Measurements from ENCODE around the gene RPTOR. TPM values are rescaled to one million over a fixed set of nuclear protein-coding genes. Genes with fewer than 3 reads are reported as not detected.
A peak's percentile ranks its signal among the peaks of the same experiment; 100 is the strongest.

RPTOR gene
- total RNA-seq, 1 experiment from 2014 or later, result 25.1 TPM

- no peak overlapping the region for H2AFZ ChIP-seq (ENCODE audit: low read length)
- H2BK20ac ChIP-seq (ENCODE audit: low read depth, low read length, poor library complexity, severe bottlenecking), result no peak overlapping the region
- no peaks in the 10 kb centered on the region for H3K27me3 ChIP-seq (ENCODE audit: insufficient read depth, low read length)
- no peak for TF ChIP-seq CTCF (conservative IDR thresholded peaks at IDR 0.05)
- peak overlapping the region; percentile 60; the same call in 1 of the 2 replicates for H3K14ac ChIP-seq (ENCODE audit: insufficient read depth, low read length)
- H2BK5ac ChIP-seq (ENCODE audit: insufficient read length, low read length), result no peak overlapping the region
- no peak overlapping the region for H2BK120ac ChIP-seq (ENCODE audit: low read depth, low read length, poor library complexity, severe bottlenecking)
- H3K36me3 Mint-ChIP-seq (ENCODE audit: insufficient read depth in 1 of 3, low read depth in 3 of 3), result no peaks in the 10 kb centered on the region; a peak in 1 of 7 replicates
- no peak overlapping the region for H3K4ac ChIP-seq (ENCODE audit: low read depth, low read length)
- H3K9ac ChIP-seq (ENCODE audit: extremely low read depth, insufficient read length, low read length), result no peak overlapping the region
- no peaks in the 10 kb centered on the region for H4K20me1 ChIP-seq (ENCODE audit: control insufficient read depth, insufficient read depth, insufficient read length)
- peaks cover 4% of the 10 kb centered on the region for H3K79me1 ChIP-seq (ENCODE audit: insufficient read depth, low read depth, low read length, poor library complexity, severe bottlenecking)
- no peak overlapping the region for H2AK5ac ChIP-seq (ENCODE audit: insufficient read length, low read length)
- H4K8ac ChIP-seq (replicated peaks; ENCODE audit: insufficient read length, low read depth, low read length), result no peak overlapping the region
- H3K4me1 ChIP-seq (ENCODE audit: insufficient read depth, low read length), result peaks cover 5% of the 10 kb centered on the region
- no peaks in the 10 kb centered on the region; the same call in 1 of the 2 replicates for H3K79me2 ChIP-seq (ENCODE audit: insufficient read depth, low read length)
- no peak overlapping the region for H3K56ac ChIP-seq (ENCODE audit: insufficient read length, low read depth, low read length)
- peaks cover 50 to 61% of the 10 kb centered on the region in 2 experiments for H3K4me1 Mint-ChIP-seq
- H3K23ac ChIP-seq (ENCODE audit: insufficient read length, low read depth, low read length), result no peak overlapping the region
- H3K4me2 ChIP-seq (ENCODE audit: insufficient read depth, insufficient read length, low read length), result no peak overlapping the region
- H3K23me2 ChIP-seq (ENCODE audit: insufficient read length, low read depth, low read length, poor library complexity, severe bottlenecking), result no peaks in the 10 kb centered on the region
- H3K9me3 Mint-ChIP-seq, result no peaks in the 10 kb centered on the region
- no peak overlapping the region for H3K4me3 Mint-ChIP-seq
- H3K18ac ChIP-seq (ENCODE audit: insufficient read length, low read depth, low read length), result no peak overlapping the region
- no peak overlapping the region for H2BK12ac ChIP-seq (ENCODE audit: insufficient read length, low read depth, low read length)
- no peak overlapping the region for H2BK15ac ChIP-seq (ENCODE audit: low read depth, low read length)
- no CpG with 5 or more reads among the region's 11 CpGs for WGBS (ENCODE audit: extremely low coverage, insufficient read length, low lambda C conversion rate)
- H3K27me3 Mint-ChIP-seq (ENCODE audit: low read depth), result no peaks in the 10 kb centered on the region
- no peaks in the 10 kb centered on the region for H3K9me3 ChIP-seq (ENCODE audit: control insufficient read depth, low read depth, low read length)
- H4K5ac ChIP-seq (ENCODE audit: insufficient read length, low read depth, low read length), result no peak overlapping the region
- DNase-seq, result no peak
- no peak overlapping the region for H3T11ph ChIP-seq (ENCODE audit: low read length)
- H3K27ac Mint-ChIP-seq, result peak overlapping the region in 1 of 3 experiments; percentile 93; a peak in 3 of 7 replicates
- no peak overlapping the region for H3K27ac ChIP-seq (ENCODE audit: insufficient read length, low read depth, low read length)
- no peak overlapping the region for H4K91ac ChIP-seq (ENCODE audit: insufficient read length, low read depth, low read length)
These were observed 119.2 kb downstream of the RPTOR start for GRCh38 chr17:80663781-80664206.

Measured in H9 (cell line).